NCI-H2196 treated with DMSO at 0.1 percent for 48 hours (cell line): ENCODE results near the gene IHH.

ENCODE experiments used
- DNase-seq: peaks from one replicate; lab custom pipeline; 2025; ENCODE audit not compliant: unreplicated experiment; lab: John Stamatoyannopoulos, UW

IHH gene

DNA sequence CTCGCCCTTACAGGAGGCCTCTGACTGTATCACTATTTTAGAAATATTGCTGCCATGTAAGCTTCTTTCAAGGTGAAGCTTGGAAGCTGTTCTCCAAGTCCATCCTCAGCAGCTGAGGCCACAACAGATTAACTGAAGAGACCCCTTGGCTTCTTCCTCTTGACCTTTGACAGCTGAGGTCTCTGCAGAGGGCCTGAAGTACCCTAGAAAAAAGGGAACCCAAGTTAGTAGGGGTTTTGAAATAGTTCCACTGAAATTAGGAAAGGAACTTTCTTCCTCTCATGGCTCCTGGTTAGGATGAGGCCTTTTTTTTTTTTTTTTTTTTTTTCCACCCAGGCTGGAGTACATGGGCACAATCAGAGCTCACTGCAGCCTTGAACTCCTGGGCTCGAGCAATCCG lies 15.5 kb upstream of the IHH start:
- no peak for DNase-seq

DNA sequence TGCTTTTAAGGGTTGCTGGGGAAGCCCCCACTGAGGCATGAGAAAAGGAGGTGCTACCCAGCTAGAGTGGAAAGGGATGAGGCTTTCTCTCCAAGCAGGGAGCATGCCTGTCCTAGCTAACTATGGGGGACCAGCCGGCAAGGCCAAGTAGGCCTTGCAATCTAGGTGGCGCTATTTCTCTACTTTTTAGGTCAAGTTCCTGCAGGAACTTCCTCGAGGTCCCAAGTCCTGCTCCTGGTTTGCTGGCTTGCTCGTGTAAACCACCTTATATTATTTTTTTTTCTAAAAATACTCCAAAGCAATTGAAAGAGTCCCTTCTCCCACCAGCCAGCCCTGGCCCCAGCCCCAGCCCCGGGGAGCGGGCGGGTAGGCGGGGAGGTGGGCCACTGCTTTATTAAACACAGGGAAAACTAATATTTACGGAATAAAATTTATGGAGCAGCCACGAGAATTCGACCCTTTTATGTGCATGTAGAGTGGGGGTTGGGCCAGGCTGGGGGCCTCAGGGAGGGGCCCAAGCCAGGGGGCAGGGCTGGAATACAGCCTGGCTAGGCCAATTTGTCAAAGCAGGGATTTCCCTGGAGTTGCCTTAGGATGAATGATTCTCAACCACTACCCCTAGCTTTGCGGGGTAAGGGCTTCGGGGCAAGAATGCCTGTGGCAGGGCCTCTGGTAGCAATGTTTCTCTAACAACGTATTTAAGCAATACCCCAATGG lies 12.8 kb upstream of the IHH start:
- DNase-seq, result no peak

DNA sequence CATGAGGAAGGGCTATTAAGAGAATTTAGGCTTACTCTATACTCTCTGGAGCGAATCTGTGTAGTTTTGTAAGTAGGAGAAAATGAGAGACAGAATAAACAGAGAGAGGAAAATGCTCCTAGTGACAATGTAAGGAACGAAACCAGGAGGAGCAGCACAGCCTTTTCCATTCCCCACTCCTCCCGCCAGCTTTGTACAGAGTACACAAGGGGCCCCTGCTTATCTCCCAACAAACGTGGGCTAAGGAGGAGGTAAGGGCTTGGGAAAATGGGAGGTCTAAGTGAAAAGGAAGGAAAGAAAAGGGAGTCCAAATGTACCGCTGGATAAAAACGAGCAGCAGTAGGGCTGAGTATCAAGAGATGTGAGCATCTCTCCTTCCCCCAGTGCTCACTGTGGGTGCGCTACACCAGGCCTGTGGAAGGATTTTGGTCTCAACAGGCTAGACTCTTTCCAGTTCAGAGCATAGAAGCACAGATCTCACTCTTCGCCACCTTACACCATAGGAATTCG lies 12.1 kb upstream of the IHH start:
- no peak for DNase-seq

DNA sequence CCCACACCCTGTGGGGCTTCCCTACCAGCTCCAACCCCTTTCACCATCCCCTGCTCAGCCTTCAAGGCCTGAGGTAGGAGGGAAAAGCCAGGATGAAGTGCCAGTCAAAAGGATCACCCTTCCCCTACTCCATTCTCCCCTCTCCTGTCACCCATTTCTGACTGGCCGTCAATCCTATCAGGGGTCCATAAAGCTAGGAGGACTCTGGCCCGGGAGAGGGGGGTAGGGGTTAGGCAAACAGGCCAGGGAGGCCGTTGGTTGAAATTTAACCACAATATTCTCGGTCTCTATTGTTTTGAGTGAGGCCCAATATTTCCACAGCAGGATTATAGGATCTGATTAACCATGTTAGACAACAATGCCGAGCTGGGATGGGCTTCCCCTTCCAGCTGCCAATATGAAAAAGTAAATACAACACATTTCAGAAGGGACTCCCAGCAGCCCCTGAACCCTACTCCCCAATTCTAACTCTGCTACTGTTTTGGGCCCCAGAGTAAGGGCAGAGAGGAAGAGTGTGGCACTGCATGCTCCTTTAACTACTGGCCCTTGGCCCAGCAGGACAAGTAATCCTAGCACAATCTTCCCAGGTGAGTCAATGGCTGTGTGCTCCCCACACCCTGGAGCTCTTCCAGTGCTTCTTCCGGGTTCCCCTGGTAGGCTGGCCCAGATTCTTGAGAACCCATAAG lies 10.6 kb upstream of the IHH start:
- DNase-seq, result no peak

DNA sequence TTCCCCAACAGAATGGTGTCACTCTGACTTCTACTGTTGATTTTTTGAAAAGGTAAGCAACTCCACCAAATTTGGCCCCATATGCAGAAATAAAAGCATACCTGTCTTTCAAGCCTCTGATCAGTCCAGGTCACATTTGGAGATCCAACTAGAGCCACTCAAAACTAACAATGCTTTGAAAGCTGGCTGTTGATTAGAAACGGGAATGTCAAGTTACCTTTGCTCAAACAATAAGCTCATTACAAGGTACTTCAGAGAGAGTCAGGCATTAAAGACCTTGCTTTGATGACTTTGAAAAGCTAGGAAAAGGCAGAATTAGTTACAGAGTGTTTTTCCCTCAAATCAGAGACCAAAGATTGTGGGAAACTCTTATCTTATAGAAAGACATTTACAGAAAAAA lies 4.8 kb upstream of the IHH start:
- no peak for DNase-seq

DNA sequence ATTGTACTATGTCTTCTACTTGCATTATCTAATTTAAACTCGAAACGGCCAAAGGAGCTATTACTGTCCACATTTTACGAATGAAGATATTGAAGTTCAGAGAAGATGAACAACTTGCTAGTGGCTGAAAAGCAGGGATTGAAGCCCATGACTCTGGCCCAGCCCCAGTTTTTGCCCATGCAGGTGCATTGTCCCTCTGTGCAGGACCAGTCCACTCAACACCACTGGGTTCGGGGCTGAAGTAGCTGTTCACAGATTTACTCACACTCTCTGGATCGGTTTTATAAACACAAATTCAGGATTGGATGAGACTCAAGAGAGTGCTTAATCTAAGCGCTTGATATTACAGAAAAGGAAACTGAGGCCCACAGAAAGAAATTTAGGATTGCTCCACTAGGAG lies 1.4 kb upstream of the IHH start:
- no peak for DNase-seq

DNA sequence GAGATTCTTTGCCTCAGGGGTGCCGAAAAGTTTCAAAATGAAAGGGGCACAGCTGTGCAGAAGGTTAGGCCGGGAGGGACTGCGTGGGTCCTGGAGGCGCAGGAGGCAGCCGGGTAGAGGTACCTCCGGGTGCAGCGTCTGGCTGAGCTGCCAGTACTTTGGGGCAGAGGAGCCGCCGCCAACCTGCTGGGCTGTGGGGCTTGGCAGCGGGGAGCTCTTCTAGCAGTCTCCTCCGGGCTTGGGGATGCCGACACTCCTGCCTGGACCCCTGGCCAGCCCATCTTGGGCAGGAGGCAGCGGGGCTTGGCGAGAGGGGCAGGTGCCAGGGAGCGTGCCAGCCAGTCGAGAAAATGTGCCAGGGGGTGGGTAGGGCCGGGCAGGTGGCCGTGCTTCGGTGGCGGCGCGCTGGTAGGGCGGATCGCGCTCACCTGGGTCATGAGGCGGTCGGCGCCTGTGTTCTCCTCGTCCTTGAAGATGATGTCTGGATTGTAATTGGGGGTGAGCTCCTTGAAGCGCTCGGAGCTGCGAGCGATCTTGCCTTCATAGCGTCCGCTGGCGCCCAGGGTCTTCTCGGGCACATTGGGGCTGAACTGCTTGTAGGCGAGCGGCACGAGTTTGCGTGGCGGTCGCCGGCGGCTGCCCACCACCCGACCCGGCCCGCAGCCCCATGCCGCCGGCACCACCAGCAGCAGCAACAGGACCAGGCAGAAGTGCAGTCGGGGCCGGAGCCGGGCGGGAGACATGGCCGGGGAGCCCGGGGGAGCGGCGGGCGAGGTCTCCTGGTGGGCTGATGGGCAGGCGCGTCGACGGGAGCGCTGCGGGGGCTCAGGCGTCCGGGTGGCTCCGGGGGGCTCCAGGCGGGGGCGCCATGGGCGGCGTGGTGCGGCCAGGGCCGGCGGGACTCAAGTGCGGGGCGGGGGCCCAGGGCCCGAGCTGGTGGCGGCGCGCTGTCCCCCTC lies 717 bp downstream of the IHH start:
- no peak for DNase-seq

DNA sequence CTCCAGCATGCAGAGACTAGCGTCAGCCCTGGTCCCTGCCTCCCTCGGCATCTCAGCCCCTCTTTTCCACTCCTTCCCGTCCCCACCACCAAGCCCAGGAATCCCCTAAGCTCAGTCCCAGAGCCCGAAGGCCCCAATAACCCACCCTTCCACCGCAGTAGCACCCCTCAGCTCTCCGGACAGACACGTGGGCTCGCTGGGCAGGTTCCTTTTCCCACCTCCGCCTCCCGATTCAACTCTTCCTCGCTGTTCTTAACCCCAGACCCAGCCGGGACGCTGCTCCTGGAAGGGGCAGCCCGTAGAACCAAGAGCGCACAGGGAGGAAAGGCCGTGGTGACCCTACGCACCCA lies 1.4 kb downstream of the IHH start:
- no peak for DNase-seq

DNA sequence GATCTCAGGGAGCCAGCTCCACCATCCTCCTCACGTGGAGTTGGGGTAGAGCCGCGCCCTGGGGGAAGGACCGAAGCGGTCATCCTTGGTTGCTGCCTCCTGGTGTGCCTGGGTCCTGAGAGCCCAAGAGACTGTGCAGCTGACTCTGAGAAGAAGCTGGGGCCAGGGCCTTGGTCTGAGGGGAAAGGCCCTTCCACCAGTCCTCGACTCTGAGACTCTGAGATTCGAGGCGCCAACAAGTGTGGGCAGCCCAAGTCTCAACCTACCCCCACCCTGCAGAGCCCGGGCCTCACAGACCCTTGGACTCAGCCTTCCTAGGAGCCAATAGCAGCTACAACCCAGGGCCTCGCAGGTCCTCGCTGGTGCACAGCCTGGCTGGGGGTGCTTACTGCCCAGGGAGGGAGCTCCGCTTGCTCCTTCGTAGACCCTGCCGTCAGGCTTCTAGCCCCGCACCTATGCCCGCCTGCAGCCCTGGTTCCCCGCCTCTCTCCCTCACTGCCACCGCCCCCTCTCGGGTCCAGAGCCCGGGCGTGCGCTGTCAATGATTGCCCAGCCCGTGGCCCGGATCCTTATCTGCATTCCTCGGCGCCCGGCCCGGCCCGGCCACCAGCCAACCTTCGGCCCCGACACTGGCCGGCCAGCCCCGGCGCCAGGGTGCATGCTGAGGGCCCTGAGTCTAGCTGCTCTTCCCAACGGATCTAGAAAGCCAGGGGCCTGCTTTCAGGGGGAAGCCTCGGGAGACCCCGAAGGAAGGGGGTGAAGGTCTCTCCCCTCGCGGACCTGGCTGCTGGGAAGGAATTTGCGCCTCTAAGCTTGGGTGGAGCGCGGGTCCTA lies 2.0 kb downstream of the IHH start:
- DNase-seq, result no peak

DNA sequence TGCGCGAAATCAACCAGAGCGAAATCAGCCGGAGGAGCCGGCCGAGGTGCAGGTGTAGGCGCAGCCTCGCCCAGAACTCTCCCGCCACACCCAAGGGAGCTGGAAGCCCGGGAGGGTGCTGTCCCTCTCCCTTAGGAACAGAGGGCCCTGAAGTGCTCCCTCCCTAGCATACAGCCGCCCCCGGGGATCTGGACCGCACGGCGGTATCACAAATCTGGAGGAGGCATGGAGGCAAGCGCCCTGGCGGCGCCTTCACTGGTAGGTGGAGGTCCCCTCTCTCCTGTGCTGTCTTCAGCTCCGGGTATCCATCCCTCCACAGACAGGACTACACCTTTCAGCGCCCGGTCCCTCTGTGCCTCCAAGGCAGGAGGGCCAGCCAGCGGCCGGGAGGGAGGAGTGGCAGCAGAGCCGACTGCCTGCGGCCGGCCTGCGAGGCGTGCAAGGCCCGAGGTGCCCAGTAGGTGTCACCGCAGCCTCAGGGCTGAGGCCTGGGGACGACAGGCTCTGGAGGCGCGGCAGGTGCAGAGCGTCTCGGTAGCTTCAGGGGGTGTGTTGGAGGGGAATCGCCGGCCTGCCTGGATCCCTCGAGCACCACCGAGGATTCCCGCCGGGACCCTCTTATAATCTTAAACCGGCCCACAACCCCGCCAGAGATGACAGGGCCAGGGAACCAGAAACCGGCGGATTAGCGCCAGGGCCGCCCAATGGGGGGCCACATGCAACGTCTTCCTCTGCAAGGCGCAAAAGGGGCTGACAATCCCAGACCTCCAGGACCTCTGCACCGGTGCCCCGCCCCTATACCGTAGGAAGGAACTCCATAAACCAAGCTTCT lies 2.8 kb downstream of the IHH start:
- peak; percentile 49 for DNase-seq

DNA sequence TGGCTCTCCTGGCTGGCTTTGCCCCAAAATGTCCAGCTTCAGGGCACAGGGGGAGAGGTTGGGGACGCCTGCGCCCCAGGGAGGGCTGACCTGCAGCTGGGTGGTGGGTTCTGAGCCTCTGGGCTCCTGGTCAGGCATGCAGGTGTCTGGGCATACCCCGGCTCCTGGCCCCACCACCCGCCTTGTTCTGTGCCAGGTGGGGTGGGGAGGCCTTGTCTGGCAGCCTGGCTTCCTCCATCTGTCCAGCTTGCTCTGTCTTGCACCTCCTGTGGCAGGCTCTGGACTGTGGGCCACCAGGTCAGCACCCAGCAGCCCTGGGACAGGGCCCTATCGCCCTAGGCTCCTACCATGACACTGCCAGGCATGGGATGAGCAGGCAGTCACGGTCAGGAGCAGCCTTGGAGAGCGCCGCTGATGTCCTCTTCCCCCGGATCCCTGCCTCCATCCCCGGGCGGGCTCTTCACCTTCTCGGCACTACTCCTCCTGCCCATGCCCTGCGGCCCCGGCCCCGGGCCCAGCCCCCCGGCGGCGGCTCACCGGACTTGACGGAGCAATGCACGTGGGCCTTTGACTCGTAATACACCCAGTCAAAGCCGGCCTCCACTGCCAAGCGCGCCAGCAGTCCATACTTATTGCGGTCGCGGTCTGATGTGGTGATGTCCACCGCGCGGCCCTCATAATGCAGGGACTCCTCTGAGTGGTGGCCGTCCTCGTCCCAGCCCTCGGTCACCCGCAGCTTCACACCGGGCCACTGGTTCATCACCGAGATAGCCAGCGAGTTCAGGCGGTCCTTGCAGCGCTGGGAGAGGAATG lies 3.6 kb downstream of the IHH start:
- DNase-seq, result no peak

DNA sequence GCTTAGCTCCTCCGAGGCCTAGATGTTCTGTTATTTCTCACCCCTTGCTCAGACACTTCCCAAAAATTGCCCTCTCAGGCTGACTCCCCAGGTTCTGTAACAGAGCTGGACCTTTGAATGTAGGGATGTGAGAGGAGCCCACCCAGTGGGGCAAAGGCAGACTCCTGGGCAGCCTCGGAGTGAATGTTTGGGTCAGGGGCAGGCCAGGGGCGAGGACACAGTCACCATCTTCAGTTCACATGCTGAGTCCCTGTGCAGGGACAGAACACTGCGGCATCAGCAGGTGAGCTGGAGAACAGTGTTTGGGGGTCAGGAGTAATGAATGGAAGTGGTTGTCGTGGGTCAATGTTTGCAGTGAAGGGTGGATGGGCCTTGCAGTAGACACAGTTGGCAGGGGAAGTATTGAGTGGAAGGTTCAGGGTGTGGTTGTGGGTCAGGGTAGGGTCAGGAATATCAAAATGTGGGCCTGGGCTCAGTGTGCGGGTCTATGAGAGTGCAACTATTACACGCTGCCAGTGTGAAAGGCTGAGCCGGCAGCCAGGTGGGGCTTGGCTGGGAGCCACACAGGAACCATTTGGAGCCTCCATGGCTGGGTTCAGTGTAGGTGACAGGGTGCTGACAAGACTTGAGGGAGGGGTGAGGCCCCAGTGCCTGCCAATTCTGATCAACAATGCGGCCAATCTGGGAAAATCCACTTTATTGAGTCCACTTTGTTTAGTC lies 4.4 kb downstream of the IHH start:
- DNase-seq, result no peak

DNA sequence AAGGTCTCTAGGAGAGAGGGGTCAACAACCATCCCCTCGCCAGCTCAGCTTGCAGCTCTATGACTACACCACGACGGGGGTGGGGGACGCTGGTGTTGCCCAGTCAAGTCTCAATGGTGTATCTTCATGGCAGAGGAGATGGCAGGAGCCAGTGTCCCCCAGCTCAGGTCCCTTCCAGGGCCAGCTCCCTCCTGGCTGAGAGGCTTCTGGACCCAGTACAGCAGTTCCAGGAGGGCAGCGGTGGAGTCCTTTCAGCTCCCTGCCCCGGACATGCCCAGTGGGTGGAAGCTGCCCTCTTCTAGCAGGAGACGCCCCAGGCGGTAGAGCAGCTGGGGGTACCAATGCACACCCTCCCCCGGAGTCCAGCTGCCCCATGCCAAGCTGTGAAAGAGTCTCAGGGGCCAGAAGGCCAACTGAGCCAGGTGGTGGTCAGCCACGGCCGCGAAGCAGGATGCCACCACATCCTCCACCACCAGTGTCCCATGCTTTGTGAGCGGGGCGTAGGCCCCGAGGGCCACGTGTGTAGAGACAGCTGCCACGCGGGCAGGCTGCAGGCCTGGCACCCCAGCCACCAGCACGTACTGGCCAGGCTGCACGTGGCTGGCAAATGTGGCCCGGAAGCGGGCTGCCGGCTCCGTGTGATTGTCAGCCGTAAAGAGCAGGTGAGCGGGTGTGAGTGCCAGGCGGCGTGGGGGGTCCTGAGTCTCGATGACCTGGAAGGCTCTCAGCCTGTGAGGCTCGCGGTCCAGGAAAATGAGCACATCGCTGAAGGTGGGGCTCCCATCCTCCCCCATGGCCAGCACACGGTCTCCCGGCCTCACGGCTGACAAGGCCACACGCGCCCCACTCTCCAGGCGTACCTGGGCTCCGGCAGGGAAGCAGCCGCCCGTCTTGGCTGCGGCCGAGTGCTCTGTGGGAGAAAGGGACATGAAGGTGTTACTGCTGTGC lies 5.5 kb downstream of the IHH start:
- DNase-seq, result no peak

DNA sequence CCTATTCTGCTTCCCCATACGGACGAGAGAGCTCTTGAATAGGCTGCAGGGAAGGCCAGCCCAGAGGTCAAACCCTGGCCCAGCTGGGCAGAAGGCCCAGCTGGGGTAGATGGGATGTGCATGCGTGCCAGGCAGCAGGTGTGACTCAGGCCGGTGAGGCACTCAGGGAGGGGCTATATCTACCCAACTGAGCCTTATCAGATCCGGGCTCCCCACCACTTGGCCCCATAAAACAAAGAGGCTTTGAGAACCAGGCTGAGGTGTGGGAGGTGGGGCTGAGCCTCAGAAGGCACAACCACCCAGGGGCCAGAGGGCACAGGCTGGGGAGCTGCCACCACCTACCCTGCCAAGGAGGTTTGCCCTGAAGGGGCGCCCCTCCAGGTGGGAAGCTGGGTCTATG lies 11.4 kb downstream of the IHH start:
- DNase-seq, result no peak

DNA sequence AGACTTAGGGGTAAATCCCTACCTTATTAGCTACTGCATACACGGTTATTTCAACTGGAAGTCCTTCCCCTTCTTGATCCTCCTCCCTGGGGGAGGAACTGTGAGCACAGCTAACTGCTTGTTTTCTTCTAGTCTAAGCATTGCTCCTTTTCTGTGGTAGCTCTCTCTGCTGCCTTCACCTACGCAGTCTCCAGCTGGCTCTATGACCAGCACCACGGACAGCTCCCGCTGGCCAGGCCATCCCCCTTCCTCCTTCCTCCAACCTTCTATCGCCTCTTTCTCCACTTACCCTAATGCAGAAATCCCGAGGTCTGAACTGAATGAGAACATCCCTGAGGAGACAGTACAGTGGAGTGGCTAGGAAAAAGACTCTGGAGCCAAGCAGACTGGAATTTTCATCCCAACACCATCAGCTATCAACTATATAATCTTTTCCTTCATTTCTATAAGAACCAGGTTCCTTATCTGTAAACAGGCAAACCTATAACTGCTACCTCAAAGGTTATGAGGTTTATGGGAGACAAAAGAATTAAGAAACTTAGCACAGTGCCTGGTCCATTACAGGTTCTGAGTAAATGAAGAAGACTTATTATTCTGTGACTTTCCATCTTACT lies 14.7 kb downstream of the IHH start:
- no peak for DNase-seq

DNA sequence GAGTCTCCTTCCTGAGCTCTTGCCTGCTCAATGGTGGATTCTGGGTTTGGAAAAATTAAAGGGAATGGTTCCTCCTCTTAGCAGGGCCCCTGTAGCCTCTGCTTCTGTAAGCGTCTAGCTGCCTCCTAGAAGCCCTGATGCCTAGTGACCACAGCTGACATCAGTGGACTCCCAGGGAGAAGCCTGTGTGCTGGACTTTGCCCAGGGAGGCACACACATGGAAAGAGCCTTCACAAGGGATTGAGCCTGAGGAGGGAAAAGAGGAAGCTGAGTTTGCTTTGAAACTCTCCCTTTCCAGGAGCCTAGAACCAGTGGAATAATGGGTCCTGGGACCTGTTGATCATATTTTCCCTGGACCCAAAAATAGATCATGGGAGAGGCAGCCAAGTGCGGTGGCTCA lies 18.0 kb downstream of the IHH start:
- DNase-seq, result no peak

DNA sequence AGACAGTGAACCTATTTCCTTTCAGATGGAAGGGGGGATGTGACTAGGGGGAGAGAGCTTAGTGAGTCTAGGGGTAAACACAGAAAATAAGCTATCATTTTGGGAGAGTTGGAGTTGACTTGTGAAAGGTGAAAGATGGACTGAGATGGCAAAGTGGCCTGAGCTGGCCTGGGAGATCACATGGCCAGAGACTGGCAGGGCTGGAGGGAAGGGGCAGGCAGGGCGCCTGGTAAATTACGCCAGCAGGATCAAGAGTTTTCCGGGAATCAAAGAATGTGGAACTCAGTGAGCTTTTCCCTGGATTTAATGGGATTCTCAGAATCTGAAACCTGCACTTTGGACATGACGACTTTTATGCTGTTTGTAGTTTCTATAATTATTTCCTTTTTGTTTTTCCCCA lies 18.6 kb downstream of the IHH start:
- DNase-seq, result no peak
